ENCODE data around the gene SPRY4.
"Not testable (repeated sequence)": the region's sequence is repeated elsewhere in the genome, so short reads cannot be mapped to it uniquely, and the experiment has no call there.

Gene SPRY4

DNA sequence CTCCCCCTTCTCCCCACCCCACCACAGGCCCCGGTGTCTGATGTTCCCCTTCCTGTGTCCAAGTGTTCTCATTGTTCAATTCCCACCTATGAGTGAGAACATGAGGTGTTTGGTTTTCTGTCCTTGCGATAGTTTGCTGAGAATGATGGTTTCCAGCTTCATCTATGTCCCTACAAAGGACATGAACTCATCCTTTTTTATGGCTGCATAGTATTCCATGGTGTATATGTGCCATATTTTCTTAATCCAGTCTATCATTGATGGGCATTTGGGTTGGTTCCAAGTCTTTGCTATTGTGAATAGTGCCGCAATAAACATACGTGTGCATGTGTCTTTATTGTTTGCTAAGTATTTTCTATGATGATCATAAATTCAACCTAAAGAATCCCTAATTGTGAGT, 60.7 kb downstream of the SPRY4 start:
- WGBS, 2 experiments: 90 to 100% methylated on average over 1 of the region's 4 CpGs
- not testable (repeated sequence) for H3K36me3 ChIP-seq (ENCODE audit: control insufficient read depth, insufficient read depth, low read length); H3K27me3 ChIP-seq (ENCODE audit: control insufficient read depth, insufficient read depth, low read length, poor library complexity, severe bottlenecking); H3K4me1 ChIP-seq (ENCODE audit: control insufficient read depth, insufficient read depth, low read length); H3K9me3 ChIP-seq (ENCODE audit: control insufficient read depth, low read length); H3K4me3 ChIP-seq (ENCODE audit: insufficient read depth, low read depth, low read length); H3K27ac ChIP-seq (ENCODE audit: insufficient read depth, low read depth, low read length, poor library complexity, severe bottlenecking)

GRCh38 chr5:142263346-142263745, 61.5 kb downstream of the SPRY4 start:
- no peaks in the 10 kb centered on the region for H3K36me3 ChIP-seq (ENCODE audit: control insufficient read depth, insufficient read depth, low read length)
- H3K9me3 ChIP-seq (ENCODE audit: control insufficient read depth, low read length): no peaks in the 10 kb centered on the region
- H3K4me1 ChIP-seq (ENCODE audit: control insufficient read depth, insufficient read depth, low read length): peaks cover 4% of the 10 kb centered on the region
- no peak overlapping the region for H3K27ac ChIP-seq (ENCODE audit: insufficient read depth, low read depth, low read length, poor library complexity, severe bottlenecking)
- WGBS, 2 experiments: 67 to 72% methylated on average over 3 of the region's 3 CpGs
- H3K4me3 ChIP-seq (ENCODE audit: insufficient read depth, low read depth, low read length): no peak overlapping the region
- H3K27me3 ChIP-seq (ENCODE audit: control insufficient read depth, insufficient read depth, low read length, poor library complexity, severe bottlenecking): no peaks in the 10 kb centered on the region

GRCh38 chr5:142262683-142263082, 62.1 kb downstream of the SPRY4 start:
- H3K27me3 ChIP-seq (ENCODE audit: control insufficient read depth, insufficient read depth, low read length, poor library complexity, severe bottlenecking): no peaks in the 10 kb centered on the region
- no peak overlapping the region for H3K4me3 ChIP-seq (ENCODE audit: insufficient read depth, low read depth, low read length)
- H3K36me3 ChIP-seq (ENCODE audit: control insufficient read depth, insufficient read depth, low read length): no peaks in the 10 kb centered on the region
- H3K27ac ChIP-seq (ENCODE audit: insufficient read depth, low read depth, low read length, poor library complexity, severe bottlenecking): no peak overlapping the region
- peaks cover 4% of the 10 kb centered on the region for H3K4me1 ChIP-seq (ENCODE audit: control insufficient read depth, insufficient read depth, low read length)
- WGBS, 2 experiments: 89 to 92% methylated on average over 5 to 6 of the region's 6 CpGs
- H3K9me3 ChIP-seq (ENCODE audit: control insufficient read depth, low read length): no peaks in the 10 kb centered on the region

Measured in ectodermal cell (in vitro differentiated cells).